Fibroblast of the conjunctiva (primary cell): ENCODE measurements around the gene MGLL.

Source experiments
- DNase-seq: peaks from one replicate; pipeline ENCODE4 v3.0.0-alpha.2; 2010; ENCODE audit warnings: low read depth

MGLL gene

GRCh38 chr3:127723011-127723567 is 99.2 kb downstream of the MGLL start:
- DNase-seq: no peak

GRCh38 chr3:127722091-127722784 is 100.1 kb downstream of the MGLL start:
- DNase-seq: no peak

- DNase-seq: no peak
Observed at GRCh38 chr3:127720985-127721935, 101.1 kb downstream of the MGLL start.

GRCh38 chr3:127720161-127720823 is 102.0 kb downstream of the MGLL start:
- DNase-seq: no peak

GRCh38 chr3:127719369-127719768 is 102.9 kb downstream of the MGLL start:
- DNase-seq: no peak

GRCh38 chr3:127718916-127719290 is 103.4 kb downstream of the MGLL start:
- no peak for DNase-seq

- DNase-seq: no peak
Observed at GRCh38 chr3:127718245-127718915, 103.9 kb downstream of the MGLL start.

- DNase-seq: peak; percentile 65
Observed at GRCh38 chr3:127717357-127718244, 104.7 kb downstream of the MGLL start.

- DNase-seq: no peak
Observed at GRCh38 chr3:127716384-127716783, 105.9 kb downstream of the MGLL start.

GRCh38 chr3:127715532-127715931 is 106.8 kb downstream of the MGLL start:
- no peak for DNase-seq

GRCh38 chr3:127714866-127715265 is 107.4 kb downstream of the MGLL start:
- DNase-seq: no peak

- no peak for DNase-seq
Observed at GRCh38 chr3:127714125-127714571, 108.2 kb downstream of the MGLL start.

GRCh38 chr3:127712881-127713771 is 109.2 kb downstream of the MGLL start:
- no peak for DNase-seq

- DNase-seq: no peak
Observed at GRCh38 chr3:127712461-127712860, 109.9 kb downstream of the MGLL start.

GRCh38 chr3:127711896-127712295 is 110.4 kb downstream of the MGLL start:
- no peak for DNase-seq

GRCh38 chr3:127711021-127711695 is 111.2 kb downstream of the MGLL start:
- no peak for DNase-seq

GRCh38 chr3:127710155-127710941 is 112.0 kb downstream of the MGLL start:
- DNase-seq: no peak
